Stimulated activated naive CD8-positive, alpha-beta T cell treated with anti-CD3 and anti-CD28 coated beads, Interleukin-15, Interleukin-2, amounts not matched to agents 100 U/mL and 50 U/mL, for 24 hours (primary cell): ENCODE data around the gene SLC16A10.

ENCODE experiments used
- ATAC-seq: fragments of 150-1000 bp; cut with Tn5 transposase; one replicate; pipeline ENCODE4 v1.10.0; 2021
- DNase-seq: peaks from one replicate; pipeline ENCODE4 v3.0.0; 2021

SLC16A10 gene

GRCh38 chr6:111258615-111259088, 171.3 kb downstream of the SLC16A10 start:
- DNase-seq (no peak), ATAC-seq (no peak)

DNA sequence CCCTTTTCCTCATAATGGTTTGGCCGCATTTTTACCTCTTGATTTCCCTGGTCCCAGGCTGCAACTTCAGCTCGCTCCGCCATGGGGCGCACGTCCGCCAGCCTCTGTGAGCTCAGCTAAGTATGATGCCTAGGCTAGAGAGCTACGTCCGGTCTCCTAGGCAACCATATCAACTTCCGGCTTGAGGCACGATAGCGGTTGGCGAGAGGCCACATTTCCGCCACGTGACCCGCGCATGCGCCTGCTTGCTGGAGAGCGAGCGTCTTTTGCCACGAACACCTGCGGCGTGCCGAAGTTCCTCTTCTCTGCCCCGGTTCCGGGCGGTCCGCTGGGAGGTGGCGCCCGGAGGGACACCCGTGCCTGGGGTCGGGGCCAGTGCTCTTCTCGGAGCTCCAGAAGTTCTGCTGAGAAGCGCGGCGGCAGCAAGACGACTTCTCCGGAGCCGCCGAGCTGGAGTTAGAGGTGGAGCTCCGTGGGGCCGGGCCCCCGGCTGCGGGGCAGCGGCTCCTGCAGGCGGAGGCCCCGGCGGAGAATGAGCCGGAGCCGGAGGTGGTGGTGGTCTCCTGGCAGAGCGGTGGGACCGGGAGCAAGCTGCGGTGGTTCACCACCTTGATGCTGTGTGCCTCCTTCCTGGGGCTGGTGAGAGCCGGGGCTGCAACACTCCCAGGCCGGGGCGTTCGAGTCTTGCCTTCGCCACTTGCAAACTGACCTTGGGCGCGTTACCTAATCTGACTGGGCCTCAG, 172.0 kb downstream of the SLC16A10 start:
- ATAC-seq (peak; percentile 99), DNase-seq (peak; percentile 99)

GRCh38 chr6:111260570-111261298, 173.4 kb downstream of the SLC16A10 start:
- DNase-seq (no peak), ATAC-seq (no peak)

GRCh38 chr6:111263837-111264236, 176.5 kb downstream of the SLC16A10 start:
- DNase-seq (no peak), ATAC-seq (peak; percentile 38)

DNA sequence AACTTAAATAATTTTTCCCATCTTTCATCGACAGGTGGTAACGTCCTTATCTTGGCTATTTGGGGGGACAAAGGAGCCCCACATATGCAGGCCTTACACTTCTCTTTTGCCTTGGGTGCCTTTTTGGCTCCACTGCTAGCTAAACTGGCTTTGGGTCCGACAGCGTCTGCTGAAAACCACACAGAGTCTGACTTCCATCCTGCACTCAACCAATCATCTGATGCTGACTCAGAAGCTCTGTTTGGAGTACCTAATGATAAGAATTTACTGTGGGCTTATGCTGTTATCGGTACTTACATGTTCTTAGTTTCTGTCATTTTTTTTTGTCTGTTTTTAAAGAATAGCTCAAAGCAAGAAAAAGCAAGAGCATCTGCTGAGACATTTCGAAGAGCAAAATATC, 178.5 kb downstream of the SLC16A10 start:
- DNase-seq: no peak
- no peak for ATAC-seq

GRCh38 chr6:111266276-111266675, 179.0 kb downstream of the SLC16A10 start:
- ATAC-seq (no peak), DNase-seq (no peak)

GRCh38 chr6:111267764-111268333, 180.5 kb downstream of the SLC16A10 start:
- no peak for ATAC-seq
- DNase-seq: no peak

DNA sequence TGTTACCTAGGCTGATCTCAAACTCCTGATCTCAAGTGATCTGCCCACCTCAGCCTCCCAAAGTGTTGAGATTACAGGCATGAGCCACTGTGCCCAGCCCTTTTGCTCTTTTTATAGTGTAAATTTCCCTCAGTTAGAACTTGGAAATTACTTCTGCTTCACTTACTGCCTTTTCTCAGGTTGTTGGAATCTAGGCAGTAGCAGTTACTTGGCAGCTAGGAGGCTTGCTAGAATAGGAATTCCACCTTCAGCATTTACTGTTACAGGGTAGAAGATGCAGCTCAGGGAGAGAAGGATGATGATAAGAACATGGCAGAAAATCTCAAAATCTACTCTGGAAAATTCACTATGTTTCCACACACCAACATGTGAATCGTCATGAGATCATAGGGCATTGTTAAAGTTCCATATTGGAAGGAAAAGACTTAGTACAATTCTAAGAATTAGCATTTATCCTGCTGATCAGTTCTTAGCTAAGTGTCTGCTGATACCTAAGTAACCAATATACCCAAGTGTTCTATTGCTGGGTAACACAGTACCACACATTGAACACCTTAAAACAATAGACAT, 182.2 kb downstream of the SLC16A10 start:
- DNase-seq (no peak), ATAC-seq (peak; percentile 46)

DNA sequence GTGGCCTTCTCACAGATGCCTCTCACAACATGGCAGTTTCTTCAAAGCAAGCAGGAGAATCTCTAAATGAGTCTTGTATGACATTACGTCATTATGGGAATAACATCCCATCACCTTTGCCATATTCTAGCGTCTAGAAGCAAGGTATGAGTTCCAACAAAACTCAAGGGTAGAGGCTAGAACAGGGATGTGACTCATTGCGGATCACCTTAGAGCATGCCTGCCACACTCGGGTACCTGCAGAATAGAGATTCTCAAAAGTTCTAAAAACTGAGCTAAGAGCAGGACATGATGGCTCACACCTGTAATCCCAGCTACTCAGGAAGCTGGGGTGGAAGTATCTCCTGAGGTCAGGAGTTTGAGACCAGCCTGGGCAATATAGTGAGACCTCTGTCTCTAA, 182.8 kb downstream of the SLC16A10 start:
- ATAC-seq (no peak), DNase-seq (no peak)

- ATAC-seq: no peak
- no peak for DNase-seq
Measured at GRCh38 chr6:111274593-111275217, 187.4 kb downstream of the SLC16A10 start.

DNA sequence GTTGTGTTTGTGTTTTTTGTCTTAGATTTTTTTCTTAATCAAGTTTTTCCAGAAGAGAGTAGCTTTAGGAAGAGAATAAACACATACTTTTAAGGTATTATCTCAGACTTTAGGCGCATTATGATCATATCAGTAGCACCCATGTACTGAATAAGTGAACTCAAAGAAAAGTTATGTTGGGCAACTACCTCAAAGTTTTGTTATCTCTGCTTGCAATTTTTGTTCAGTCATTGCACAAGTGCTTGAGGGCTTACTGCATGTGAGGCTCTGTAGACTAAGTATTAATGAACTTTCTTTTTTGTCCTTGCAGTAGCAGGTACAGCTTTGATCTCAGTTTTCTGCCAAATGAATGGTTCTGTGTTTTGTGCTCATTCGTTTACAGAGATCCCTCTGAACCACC, 189.0 kb downstream of the SLC16A10 start:
- DNase-seq (no peak), ATAC-seq (no peak)

DNA sequence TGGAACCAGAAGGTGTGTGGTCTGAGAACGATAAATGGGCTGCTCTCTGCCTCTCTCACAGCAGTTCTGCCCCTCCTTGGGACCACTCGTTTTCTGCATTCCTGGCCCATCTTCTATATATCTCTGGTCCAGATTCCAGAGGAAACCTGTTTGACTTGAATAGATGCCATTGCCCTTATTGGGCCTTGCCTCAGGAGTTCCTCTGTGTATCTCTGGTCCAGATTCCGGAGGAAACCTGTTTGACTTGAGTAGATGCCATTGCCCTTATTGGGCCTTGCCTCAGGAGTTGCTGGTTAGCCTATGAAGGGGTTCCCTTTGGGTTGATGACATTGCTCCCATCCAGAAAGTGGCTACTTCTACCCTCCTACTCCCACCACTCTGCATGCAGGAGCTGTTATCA, 189.4 kb downstream of the SLC16A10 start:
- ATAC-seq: no peak
- DNase-seq: no peak

GRCh38 chr6:111277819-111278218, 190.5 kb downstream of the SLC16A10 start:
- ATAC-seq: no peak

GRCh38 chr6:111278731-111279130, 191.4 kb downstream of the SLC16A10 start:
- DNase-seq (no peak), ATAC-seq (no peak)

More at GRCh38 chr6:111277819-111278218, 190.5 kb downstream of the SLC16A10 start:
- DNase-seq: no peak

- DNase-seq (no peak), ATAC-seq (no peak)
Measured at GRCh38 chr6:111280445-111280955, 193.2 kb downstream of the SLC16A10 start.
